ENCODE measurements around the gene DTNA.
"Not testable (repeated sequence)": the region's sequence is repeated elsewhere in the genome, so short reads cannot be mapped to it uniquely, and the experiment has no call there.

The DTNA gene

GRCh38 chr18:34892379-34892778 lies 182.3 kb downstream of the DTNA start:
- no peak for TF ChIP-seq CTCF (IDR thresholded peaks at IDR 0.05; ENCODE audit: low read depth, low read length, missing control alignments)
- in situ Hi-C loops (cut with HindIII; ENCODE audit: low pct_ligation_motif_present, low sequenced_read_pairs), result no loop called here
- H3K27ac ChIP-seq, result no peak overlapping the region

GRCh38 chr18:34893239-34893638 lies 183.1 kb downstream of the DTNA start:
- H3K27ac ChIP-seq, result no peak overlapping the region
- H3K4me3 ChIP-seq (ENCODE audit: low read depth, low read length), result no peak overlapping the region
- no peaks in the 10 kb centered on the region for H3K27me3 ChIP-seq (replicated peaks)
- no peak for TF ChIP-seq CTCF (IDR thresholded peaks at IDR 0.05; ENCODE audit: low read depth, low read length, missing control alignments)
- in situ Hi-C loops (cut with HindIII; ENCODE audit: low pct_ligation_motif_present, low sequenced_read_pairs), result no loop called here
- no peak for DNase-seq
- H3K36me3 ChIP-seq (replicated peaks), result no peaks in the 10 kb centered on the region

More at GRCh38 chr18:34892379-34892778, 182.3 kb downstream of the DTNA start:
- no peak for DNase-seq
- Histone ChIP-seq H3K36me3 (replicated peaks) (no peaks in the 10 kb centered on the region), H3K27me3 (replicated peaks) (no peaks in the 10 kb centered on the region), H3K4me3 (ENCODE audit: low read depth, low read length) (no peak overlapping the region)

- no peaks in the 10 kb centered on the region for H3K27me3 ChIP-seq (replicated peaks)
- in situ Hi-C loops (cut with HindIII; ENCODE audit: low pct_ligation_motif_present, low sequenced_read_pairs), result no loop called here
- no peak for TF ChIP-seq CTCF (IDR thresholded peaks at IDR 0.05; ENCODE audit: low read depth, low read length, missing control alignments)
- no peaks in the 10 kb centered on the region for H3K36me3 ChIP-seq (replicated peaks)
- no peak for DNase-seq
- H3K27ac ChIP-seq, result no peak overlapping the region
- no peak overlapping the region for H3K4me3 ChIP-seq (ENCODE audit: low read depth, low read length)
Measured at GRCh38 chr18:34901299-34901698, 191.2 kb downstream of the DTNA start.

- Histone ChIP-seq H3K27ac (no peak overlapping the region), H3K36me3 (replicated peaks) (no peaks in the 10 kb centered on the region), H3K4me3 (ENCODE audit: low read depth, low read length) (no peak overlapping the region), H3K27me3 (replicated peaks) (no peaks in the 10 kb centered on the region)
- in situ Hi-C loops (cut with HindIII; ENCODE audit: low pct_ligation_motif_present, low sequenced_read_pairs), result no loop called here
- no peak for DNase-seq
- TF ChIP-seq CTCF (IDR thresholded peaks at IDR 0.05; ENCODE audit: low read depth, low read length, missing control alignments), result no peak
Measured at GRCh38 chr18:34904994-34905393, 194.9 kb downstream of the DTNA start.

- DNase-seq; H3K4me3 ChIP-seq (ENCODE audit: low read depth, low read length); H3K27me3 ChIP-seq (replicated peaks); H3K36me3 ChIP-seq (replicated peaks); H3K27ac ChIP-seq; in situ Hi-C loops (cut with HindIII; ENCODE audit: low pct_ligation_motif_present, low sequenced_read_pairs): not testable (repeated sequence)
Measured at GRCh38 chr18:34906985-34907384, 196.9 kb downstream of the DTNA start.

GRCh38 chr18:34909637-34910364 lies 199.7 kb downstream of the DTNA start:
- peak overlapping the region; percentile 33 for H3K27ac ChIP-seq
- in situ Hi-C loops (cut with HindIII; ENCODE audit: low pct_ligation_motif_present, low sequenced_read_pairs), result no loop called here
- TF ChIP-seq CTCF (IDR thresholded peaks at IDR 0.05; ENCODE audit: low read depth, low read length, missing control alignments), result no peak
- no peaks in the 10 kb centered on the region for H3K36me3 ChIP-seq (replicated peaks)
- DNase-seq, result peak; percentile 76
- no peak overlapping the region for H3K4me3 ChIP-seq (ENCODE audit: low read depth, low read length)
- H3K27me3 ChIP-seq (replicated peaks), result no peaks in the 10 kb centered on the region
